ENCODE measurements around the gene WWOX.
"Not testable (repeated sequence)": the region's sequence is repeated elsewhere in the genome, so short reads cannot be mapped to it uniquely, and the experiment has no call there.

WWOX gene

GRCh38 chr16:78503602-78504001 is 404.1 kb downstream of the WWOX start:
- no peak for DNase-seq (ENCODE audit: low spot score)

GRCh38 chr16:78504401-78504851 is 405.0 kb downstream of the WWOX start:
- DNase-seq (ENCODE audit: low spot score) = no peak

GRCh38 chr16:78505036-78505435 is 405.6 kb downstream of the WWOX start:
- DNase-seq (ENCODE audit: low spot score) = no peak

GRCh38 chr16:78505544-78506366 is 406.3 kb downstream of the WWOX start:
- DNase-seq (ENCODE audit: low spot score) = no peak

GRCh38 chr16:78506367-78507193 is 407.1 kb downstream of the WWOX start:
- DNase-seq (ENCODE audit: low spot score) = no peak

- DNase-seq (ENCODE audit: low spot score) = no peak
Measured at GRCh38 chr16:78507576-78507975, 408.1 kb downstream of the WWOX start.

- no peak for DNase-seq (ENCODE audit: low spot score)
Measured at GRCh38 chr16:78509965-78510364, 410.5 kb downstream of the WWOX start.

- no peak for DNase-seq (ENCODE audit: low spot score)
Measured at GRCh38 chr16:78510496-78510895, 411.0 kb downstream of the WWOX start.

- DNase-seq (ENCODE audit: low spot score) = no peak
Measured at GRCh38 chr16:78513838-78514237, 414.4 kb downstream of the WWOX start.

GRCh38 chr16:78514888-78515287 is 415.4 kb downstream of the WWOX start:
- DNase-seq (ENCODE audit: low spot score) = not testable (repeated sequence)

GRCh38 chr16:78515421-78515820 is 416.0 kb downstream of the WWOX start:
- no peak for DNase-seq (ENCODE audit: low spot score)

- DNase-seq (ENCODE audit: low spot score) = no peak
Measured at GRCh38 chr16:78516006-78516736, 416.7 kb downstream of the WWOX start.

- DNase-seq (ENCODE audit: low spot score) = no peak
Measured at GRCh38 chr16:78519896-78520295, 420.4 kb downstream of the WWOX start.

GRCh38 chr16:78520470-78520869 is 421.0 kb downstream of the WWOX start:
- DNase-seq (ENCODE audit: low spot score) = no peak

- DNase-seq (ENCODE audit: low spot score) = no peak
Measured at GRCh38 chr16:78522327-78522726, 422.9 kb downstream of the WWOX start.

GRCh38 chr16:78523212-78523985 is 423.9 kb downstream of the WWOX start:
- DNase-seq (ENCODE audit: low spot score) = no peak

GRCh38 chr16:78524066-78524595 is 424.7 kb downstream of the WWOX start:
- no peak for DNase-seq (ENCODE audit: low spot score)

- no peak for DNase-seq (ENCODE audit: low spot score)
Measured at GRCh38 chr16:78528265-78528664, 428.8 kb downstream of the WWOX start.

- DNase-seq (ENCODE audit: low spot score) = no peak
Measured at GRCh38 chr16:78529881-78530280, 430.4 kb downstream of the WWOX start.

GRCh38 chr16:78530283-78530682 is 430.8 kb downstream of the WWOX start:
- no peak for DNase-seq (ENCODE audit: low spot score)

- DNase-seq (ENCODE audit: low spot score) = no peak
Measured at GRCh38 chr16:78535098-78535497, 435.6 kb downstream of the WWOX start.
